GM19025 (cell line): ENCODE data around the gene PAPPA2.

Source experiments
- ATAC-seq: cut with Tn5 transposase; IDR thresholded peaks from one replicate; pipeline ENCODE4 v1.9.1; 2021; ENCODE audit warnings: mild to moderate bottlenecking, low read depth, moderate library complexity; ENCODE audit not compliant: unreplicated experiment

PAPPA2 gene

DNA sequence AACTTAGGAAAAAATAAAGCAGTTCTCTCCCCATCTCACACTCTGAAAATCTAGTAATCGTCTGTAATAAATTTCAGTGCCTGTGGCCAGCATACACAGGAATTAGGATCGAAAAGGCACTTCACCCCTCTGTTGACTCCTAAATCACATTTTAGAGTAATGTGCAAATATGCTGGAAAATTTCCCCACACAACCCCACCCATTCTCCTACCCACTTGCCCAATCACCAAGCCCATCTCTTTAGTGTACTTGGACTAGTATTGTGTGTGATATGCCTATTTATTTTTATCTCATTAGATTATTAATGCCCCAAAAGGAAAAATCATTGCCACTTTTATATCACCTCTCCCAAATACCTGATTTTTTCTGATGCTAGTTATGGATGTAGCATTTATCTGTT, 378.3 kb downstream of the PAPPA2 start:
- no peak for ATAC-seq

DNA sequence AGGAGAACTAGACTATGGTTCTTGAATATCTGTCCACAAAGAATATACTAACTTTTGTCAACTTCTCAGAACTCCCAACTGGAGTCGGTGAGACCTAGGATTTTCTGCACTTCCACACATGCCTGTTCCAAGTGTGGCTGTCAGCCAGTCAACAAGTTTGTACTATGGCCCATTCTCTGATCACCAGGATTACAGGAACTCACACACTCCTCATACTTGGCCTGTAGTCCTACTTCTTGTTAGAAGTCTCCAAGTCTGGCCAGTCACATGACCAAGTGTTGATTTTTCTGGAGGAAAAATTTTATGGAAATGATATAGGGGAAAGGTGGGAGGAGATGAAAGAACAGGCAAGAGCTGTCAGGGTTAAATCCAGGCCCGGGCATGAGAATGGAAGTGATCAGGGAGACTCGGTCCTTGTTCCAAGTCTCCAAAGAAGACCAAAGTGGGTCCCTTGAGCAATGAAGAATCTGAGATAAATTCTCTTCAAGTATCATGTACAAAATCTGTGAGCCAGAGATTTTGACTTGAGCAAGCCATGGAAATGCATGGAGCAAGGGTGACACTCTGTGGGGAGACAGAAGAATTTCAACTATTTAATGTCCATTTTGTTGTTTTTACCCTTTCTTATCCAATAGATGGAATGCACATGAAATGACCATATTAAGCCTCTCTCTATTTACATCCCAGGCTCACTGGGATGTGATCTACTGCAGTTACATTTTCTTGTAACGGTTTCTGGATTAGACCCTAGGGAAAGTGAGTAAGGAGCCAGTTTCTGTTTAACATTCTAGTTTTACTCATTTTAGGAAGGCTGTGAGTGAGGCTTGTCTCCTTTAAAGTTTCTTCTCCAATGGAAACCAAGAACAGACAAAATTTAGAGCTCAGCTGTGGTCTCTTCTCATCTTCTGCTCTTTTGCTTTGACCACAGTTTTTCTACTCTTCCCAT, 380.6 kb downstream of the PAPPA2 start:
- ATAC-seq: no peak

DNA sequence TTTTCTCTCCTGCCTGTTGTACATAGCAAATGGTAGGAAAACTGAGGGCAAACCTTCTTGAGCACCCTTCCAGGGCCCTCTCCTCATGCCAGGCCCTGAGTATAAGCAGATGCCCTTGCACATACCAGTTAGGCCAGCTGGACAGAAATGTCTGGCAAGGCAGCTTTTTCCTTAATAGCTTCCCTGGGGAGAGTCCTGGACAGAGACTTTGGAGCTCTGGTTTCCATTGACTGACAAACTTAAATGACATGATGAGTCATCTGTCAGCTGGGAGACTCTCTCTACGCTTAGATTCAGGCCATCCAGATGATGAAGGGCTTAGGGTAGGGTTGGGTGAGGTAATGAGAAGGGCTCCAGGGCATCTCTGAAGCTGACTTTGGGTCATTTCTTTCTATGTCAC, 384.1 kb downstream of the PAPPA2 start:
- no peak for ATAC-seq

DNA sequence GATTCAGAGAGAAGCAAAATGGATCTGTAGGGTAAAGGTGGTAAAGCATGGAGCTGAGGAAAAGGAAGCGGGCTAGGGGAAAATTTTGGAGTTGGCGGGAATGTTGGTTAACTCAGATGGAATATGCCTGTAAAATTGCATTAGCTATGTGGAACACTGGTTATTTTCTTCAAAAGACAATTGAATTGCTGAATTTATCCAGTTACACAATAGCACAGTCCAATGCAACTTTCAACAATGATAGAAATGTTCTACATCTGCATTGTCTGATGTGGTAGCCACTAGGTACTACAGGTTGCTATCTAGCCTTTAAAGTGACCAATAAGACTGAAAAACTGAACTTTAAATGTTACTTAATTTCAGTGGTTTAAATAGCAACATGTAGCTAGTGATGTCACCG, 386.3 kb downstream of the PAPPA2 start:
- ATAC-seq: no peak

DNA sequence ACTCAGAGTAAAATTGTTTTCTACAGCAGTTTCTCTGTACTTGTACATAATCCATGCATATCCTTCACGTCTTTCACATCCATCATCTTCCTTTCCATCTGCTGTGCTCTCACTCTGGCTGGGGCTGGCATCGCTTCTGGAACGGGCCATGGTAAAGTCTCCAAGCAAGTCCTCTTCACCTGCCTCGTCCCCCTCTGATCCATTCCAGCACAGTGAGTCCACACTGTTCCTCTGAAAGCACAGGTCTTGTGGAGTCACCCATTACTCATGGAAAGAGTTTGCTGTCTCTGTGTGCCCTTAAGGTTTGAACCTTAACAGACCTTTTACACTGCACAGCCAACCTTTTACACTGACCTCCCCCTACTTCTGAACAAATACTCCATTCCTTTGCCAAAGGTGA, 387.9 kb downstream of the PAPPA2 start:
- ATAC-seq: no peak

DNA sequence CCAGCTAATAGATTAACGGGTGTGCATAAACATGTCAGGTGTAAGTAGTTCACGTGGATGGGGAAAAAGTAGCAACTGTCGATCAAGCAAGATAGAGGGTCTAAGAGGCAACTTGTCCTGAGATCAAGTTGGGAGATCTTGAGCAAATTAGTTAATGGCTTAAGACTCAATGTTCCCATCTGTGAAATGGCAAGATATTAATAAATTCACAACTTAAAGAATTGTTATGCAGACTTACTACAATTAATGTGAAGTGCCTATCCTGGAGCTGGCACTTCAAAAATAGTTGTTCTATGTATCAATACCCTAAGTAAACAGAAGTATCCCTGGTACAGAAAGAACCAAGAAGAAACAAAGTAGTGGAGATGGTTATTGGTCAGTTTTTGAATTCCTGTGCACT, 389.1 kb downstream of the PAPPA2 start:
- no peak for ATAC-seq

DNA sequence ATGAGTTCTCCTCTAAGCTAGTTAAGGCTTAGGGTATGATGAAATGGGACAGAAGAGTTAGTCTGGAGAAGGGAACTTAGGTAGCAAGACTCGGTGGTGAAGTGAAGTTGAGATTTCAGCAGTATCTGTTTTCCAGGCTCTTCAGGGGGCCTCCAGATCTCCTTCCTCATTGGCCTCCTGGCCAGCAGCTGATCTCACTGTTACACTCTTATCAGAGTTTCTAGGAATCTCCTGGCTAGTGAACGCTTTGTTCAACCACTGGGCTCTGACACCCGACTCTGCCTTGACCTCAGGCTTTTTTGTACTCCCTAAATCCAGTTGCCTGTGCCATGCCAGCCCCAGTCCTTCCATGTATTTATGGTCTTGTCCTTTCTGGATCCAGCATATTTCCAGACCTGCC, 390.5 kb downstream of the PAPPA2 start:
- ATAC-seq: no peak

DNA sequence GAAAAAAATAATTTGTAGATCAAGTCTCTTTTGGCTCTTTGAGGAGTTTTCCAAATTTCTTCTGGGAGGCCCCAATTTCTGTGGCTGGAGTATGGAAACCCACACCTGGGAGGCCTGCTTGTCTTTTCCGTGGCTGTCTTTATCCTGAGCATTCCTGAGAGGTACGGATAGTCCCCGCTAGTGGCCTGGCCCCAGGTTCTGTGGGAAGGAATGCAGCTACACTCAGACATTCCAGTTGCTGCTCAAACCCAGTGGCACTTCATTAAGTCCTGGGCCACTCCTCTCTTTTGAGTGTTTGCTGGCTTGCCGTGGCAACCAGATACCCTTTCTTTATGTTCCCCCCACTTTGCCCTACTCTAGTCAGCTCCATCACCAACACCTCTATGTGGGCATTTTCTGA, 391.1 kb downstream of the PAPPA2 start:
- ATAC-seq: no peak

DNA sequence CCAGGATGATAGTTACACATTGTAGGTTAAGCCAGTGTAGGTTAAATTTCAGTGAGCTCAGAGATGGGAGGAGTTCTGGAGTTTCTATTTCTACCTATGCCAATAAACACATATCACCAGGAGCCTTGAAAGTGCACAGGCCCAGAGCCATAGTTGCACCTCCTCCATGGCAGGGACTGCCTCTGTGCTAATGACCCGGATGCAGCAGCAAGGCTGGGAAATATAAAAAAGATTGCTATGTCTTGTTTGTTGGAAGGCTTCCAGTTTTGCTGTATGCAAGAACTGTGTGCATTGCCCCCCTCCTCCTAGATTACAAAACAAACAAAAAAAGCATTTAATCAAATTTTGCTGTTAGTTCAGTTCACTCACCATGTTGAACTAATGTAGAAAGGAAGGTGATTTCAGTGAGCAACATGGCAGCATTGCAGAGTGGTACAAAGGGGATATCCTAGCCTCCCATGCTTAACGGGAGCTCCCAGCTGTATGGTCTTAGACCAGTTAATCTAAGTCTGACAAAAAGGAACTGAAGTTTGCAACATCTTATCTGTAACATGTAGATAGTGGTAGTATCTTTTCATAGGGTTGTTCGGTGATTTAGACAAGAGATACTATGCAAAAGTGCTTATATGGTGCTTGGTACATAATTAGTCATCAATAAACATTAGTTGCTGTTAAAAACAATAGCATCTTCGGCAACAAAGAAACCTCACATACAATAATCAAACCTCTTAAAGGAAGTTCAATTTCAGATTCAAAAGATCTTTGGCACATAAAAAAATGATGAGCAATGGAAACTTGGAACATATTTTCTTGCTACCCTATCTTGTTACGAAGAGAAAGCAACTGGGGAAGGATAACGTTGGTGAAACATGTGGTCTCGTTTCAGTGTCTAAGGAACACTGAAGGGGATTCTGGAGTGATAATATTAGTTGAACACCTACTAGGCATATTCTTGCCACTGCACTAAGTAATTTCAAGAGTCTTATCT, 392.1 kb downstream of the PAPPA2 start:
- no peak for ATAC-seq

DNA sequence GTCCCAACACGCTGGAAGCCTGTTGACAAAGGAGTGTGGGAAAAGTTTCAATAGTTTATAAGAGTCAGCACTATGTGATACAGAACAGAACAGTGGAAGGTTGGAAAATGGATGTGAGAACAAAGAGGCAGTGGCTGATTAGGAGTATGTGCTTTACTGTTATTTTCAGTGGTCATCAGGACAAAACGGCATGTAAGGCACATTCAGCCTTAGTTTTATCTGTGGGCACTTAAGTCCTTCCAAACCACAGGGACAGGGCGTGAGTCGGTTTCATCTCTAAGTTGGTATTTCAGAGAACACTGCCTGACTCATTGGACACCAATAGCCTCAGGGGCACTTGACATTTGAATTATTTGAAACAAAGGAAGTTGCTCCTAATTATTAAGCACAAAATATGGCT, 394.7 kb downstream of the PAPPA2 start:
- ATAC-seq: no peak

DNA sequence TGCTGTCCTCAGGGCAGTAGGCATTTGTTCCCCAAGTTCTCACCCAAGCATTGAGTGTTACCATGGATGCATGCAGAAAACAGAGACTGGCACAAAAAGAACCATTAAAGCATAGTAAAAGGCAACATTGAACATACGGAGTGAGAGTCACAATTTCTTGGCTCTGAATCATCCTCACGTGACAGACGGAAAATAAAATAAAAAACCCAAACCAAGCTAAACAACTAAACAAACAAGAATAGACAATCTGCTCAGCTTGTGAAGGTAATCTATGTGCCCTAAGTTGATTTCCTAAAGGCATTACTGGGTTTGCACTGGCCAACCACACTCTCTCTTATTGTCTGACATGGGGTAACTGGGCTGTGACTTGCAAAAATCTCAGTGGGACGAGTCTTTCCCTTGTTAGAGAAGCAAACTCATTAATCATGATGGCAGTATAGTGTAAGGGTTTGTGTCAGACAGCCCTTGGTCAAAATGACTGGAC, 395.5 kb downstream of the PAPPA2 start:
- ATAC-seq: no peak

DNA sequence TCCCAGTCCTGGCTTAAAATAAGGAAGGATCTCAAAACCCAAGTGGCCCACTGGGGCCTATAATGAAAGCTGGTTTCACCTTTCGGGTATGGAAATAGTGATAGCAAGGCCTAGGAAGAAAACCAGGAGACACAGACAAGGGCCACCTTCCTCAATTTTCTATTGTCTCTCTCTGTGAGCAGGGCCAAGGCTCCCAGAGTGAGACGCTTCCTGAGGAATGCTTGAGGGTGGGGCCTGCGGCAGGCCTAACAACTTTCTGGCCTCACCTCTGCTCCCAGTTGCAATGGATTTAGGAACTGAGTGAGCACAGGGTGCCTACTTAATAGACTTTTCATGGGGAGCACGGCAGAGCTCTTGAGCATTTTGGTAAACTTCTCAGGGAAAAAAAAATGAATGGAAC, 400.6 kb downstream of the PAPPA2 start:
- ATAC-seq: no peak

DNA sequence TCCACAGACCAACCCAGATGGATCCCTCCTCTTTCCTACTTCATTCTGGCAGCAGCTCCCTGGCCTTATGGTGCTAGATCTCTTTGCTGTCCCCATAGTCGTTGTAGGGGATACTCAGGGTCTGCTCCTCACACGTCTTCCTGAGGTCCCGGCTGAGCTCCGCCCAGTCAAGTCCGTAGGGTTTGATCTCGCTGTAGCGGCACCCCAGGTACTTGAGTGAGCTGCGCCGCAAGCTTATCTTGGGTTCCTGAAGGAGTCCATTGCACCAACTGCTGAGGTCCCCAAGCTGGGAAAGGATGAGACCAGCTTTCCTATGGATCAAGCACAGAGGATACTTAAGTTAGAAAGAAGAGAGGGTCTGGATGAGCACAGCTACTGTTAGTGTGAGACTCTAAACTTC, 401.2 kb downstream of the PAPPA2 start:
- ATAC-seq: no peak

DNA sequence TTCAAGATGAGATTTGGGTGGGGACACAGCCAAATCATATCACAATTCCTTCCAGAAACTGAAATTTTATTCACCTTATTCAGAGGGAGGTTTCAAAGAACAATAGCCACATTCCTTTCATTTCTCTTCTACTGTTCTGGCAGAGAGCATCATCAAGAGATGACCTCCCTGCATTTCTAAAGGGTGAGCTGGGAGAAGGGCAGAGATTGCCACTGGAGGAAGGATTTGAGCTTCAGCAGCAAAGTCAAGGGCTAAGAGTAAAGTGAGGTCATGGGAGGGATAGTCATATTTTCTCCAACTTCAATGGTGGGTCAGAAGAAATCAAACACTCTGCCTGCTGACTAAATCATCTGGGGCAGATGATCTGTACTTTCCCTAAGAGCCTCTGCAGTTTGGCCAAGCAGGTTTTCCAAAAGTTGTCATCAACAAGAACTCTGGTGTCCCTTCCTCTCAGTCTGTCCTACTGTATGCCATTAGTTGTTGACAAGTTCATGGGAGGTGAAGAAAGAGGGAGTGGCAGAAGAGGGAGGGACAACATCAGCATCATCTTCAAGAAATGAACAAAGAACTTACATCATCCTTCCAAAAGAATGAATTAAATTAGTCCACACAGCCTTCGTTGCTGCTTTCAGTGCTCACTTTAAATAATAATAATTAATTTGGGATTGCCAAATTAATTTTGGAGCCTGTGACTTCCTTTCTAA, 403.2 kb downstream of the PAPPA2 start:
- ATAC-seq: no peak

DNA sequence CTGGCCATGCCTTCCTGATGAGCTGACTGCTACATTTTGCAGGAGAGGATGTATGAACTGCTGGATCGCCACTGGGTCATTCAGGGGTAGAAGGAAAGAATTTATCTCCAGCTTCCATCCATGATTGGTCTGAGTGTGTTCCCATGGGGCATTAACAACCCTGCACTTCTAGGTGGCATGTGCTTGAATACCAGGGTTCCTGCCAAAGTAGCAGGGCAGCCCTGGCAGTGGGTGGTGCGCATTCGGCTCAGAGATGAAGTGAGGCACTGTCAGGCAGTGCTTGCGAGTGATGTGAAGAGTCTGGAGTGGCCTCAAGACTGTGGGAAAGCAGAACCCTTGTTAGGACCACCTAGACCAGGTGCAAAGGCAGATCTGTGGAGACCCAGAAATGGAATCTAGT, 406.6 kb downstream of the PAPPA2 start:
- ATAC-seq: no peak

DNA sequence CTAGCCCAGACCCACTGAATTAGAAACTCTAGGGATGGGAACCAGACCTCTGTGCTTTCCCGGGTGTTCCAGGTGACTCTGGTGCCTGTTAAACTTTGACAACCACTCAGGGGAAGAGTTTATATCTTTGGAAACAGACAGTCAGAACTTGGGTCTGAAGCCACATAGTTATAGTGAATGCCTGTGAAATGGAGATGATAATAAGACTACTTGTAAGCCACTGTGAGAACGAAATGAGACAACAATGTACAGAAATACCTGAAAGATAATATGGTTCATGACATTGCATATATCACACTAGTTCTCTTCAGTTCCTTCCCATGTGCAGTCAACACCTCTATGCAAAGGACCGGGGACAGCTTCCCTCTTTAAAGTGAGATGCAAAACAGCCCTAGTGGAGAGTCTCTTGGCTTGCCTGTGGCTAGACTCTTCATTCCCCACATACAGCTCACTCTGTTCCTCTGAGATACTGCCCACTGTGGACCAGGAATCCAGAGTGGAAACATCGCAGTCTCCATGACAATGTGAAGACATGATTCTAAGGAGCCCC, 414.1 kb downstream of the PAPPA2 start:
- ATAC-seq: no peak

DNA sequence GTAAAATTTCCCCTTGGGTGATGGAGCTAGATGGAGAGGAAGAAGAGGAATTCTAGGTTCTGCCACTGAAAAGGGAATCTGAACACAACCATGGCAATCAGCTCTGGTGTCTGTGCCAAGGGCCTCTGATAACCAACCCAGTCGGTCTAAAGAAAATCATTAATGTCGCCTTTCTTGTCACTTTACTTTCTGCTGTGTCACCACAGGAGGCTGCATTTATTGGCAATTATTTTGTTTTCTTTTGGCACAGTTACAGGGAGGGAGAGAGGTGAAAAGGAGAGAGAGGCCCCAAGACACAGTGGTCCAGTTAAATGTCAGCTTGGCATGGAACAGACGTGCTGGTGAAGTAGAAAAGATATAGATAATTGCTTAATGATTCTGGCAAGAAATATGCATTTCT, 414.6 kb downstream of the PAPPA2 start:
- ATAC-seq: no peak

DNA sequence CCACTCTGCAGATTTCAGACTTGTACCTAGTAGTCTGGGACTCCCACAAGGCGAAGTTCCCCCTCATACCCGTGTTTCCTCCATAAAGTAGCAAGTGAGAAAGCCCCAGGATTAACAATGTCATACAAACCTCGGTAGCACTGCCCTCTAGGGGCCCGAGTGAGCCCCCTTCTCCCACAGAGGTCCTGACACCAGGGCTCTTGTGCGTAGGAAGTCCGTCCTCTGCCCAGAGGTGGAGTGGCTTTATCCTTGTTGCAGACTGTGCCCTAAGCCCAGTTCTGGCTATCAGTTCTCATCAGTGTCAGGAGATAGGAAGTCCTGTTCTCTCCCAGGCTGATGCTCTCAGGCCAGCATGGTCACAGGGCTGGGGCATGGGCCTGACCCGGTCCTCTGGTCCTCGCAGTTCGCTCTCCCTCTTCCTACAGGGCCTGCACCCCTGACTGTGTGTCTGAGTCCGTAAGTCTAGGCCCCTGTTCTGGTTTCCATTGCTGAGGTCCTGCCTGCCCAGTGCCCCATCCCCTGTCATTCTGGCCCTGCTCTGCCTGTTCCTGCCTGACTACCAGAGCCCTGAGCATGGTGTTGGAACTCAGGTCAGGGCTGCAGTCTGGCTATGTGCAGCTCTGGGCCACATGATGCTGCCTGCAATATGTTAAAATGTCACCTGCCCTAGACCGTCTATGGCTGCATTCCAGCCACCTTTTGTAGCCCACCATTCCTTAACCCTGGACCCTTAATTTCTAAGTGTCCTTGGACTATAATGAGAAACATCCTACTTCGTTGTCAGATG, 416.0 kb downstream of the PAPPA2 start:
- no peak for ATAC-seq

DNA sequence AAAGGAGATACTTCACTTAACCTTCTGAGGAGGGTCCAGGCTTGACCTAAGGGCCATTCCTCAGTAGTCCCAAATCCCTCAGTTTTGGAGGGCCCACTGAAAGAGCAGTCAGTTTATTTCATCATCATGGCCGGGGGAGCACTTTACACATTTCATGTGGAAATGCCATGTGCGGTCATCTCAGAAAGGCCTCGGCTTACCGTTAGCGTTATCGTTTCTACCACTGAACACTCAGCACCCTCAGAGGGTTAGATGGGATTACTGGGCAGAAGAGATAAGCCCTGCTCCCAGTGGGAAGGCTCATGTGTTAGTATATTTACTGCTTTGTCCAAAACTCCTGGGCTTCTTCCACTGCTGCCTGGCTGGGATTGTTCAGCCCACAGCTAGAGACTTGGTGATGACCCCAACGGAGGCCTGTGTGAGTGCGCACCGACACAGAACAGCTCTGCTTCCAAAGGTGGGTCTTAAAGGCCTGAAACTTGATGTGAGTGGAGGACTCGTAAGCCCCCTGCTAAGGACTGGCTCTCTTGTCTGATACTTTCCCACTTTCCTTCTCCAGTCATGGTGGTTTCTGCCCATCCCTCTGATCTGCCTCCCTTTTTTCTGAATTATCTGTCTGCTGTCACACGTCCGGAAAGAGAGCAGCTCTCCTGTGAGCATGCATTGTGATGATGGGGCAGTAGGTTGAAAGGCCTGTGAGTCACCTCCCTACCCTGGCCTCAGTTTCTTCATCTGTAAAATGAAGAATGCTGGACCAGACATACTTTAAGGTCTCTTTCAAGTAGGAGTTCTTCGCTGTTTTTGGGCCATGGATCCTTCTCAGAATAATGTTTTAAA, 417.0 kb downstream of the PAPPA2 start:
- ATAC-seq: no peak
